ENCODE results near the gene MMEL1.
A peak's percentile ranks its signal among the peaks of the same experiment; 100 is the strongest.

MMEL1 gene

GRCh38 chr1:2561898-2562895 lies 70.6 kb downstream of the MMEL1 start:
- H4K8ac ChIP-seq (ENCODE audit: low read length) = no peak overlapping the region
- H3K4ac ChIP-seq (ENCODE audit: low read depth in 1 of 2, low read length in 2 of 2) = no peak overlapping the region
- H3K79me1 ChIP-seq (replicated peaks; ENCODE audit: low read length, poor library complexity, severe bottlenecking) = peaks cover 10% of the 10 kb centered on the region
- no peak for DNase-seq
- H2BK15ac ChIP-seq (ENCODE audit: low read depth, poor library complexity, severe bottlenecking) = no peak overlapping the region
- peaks cover 17% of the 10 kb centered on the region for H3K4me1 ChIP-seq (ENCODE audit: control insufficient read depth, insufficient read depth, low read depth, low read length)
- no peak overlapping the region for H3K23ac ChIP-seq (ENCODE audit: low read length in 2 of 2)
- no peak overlapping the region for H2BK12ac ChIP-seq (ENCODE audit: low read length in 2 of 2)
- H2AK5ac ChIP-seq (ENCODE audit: low read length, severe bottlenecking) = no peak overlapping the region
- H2BK120ac ChIP-seq (ENCODE audit: low read depth, low read length) = no peak overlapping the region
- peaks cover 42 to 52% of the 10 kb centered on the region in 2 experiments for H3K36me3 ChIP-seq (ENCODE audit: control insufficient read depth in 1 of 2, insufficient read depth in 2 of 2, low read depth in 1 of 2, low read length in 2 of 2)
- no peaks in the 10 kb centered on the region for H3K9me3 ChIP-seq (ENCODE audit: control insufficient read depth, low read length)
- H3K4me3 ChIP-seq (ENCODE audit: insufficient read depth in 1 of 2, low read depth in 1 of 2, low read length in 2 of 2) = no peak overlapping the region
- H4K91ac ChIP-seq (ENCODE audit: low read length) = no peak overlapping the region
- peaks cover 0 to 17% of the 10 kb centered on the region in 2 experiments for H3K27me3 ChIP-seq (ENCODE audit: control insufficient read depth in 1 of 2, insufficient read depth in 1 of 2, low read length in 2 of 2)
- 84% methylated on average over 20 of the region's 24 CpGs for WGBS
- H3K4me2 ChIP-seq (ENCODE audit: low read length, poor library complexity, severe bottlenecking) = no peak overlapping the region
- H3K27ac ChIP-seq (ENCODE audit: low read length, poor library complexity, severe bottlenecking) = no peak overlapping the region
- no peak overlapping the region for H3K9ac ChIP-seq (ENCODE audit: low read length)
- no peak overlapping the region for H2AFZ ChIP-seq (ENCODE audit: low read depth, low read length)
- H2BK5ac ChIP-seq (ENCODE audit: low read depth, low read length, poor library complexity, severe bottlenecking) = no peak overlapping the region
- no peak overlapping the region for H3K18ac ChIP-seq (ENCODE audit: low read depth in 1 of 2, low read length in 2 of 2)
- H3K14ac ChIP-seq (ENCODE audit: low read length in 2 of 2) = no peak overlapping the region

- Histone ChIP-seq H3K23ac (ENCODE audit: low read length in 2 of 2) (no peak overlapping the region), H4K91ac (ENCODE audit: low read length) (no peak overlapping the region), H3K14ac (ENCODE audit: low read length in 2 of 2) (no peak overlapping the region), H2BK12ac (ENCODE audit: low read length in 2 of 2) (no peak overlapping the region), H2BK5ac (ENCODE audit: low read depth, low read length, poor library complexity, severe bottlenecking) (no peak overlapping the region), H2AK5ac (ENCODE audit: low read length, severe bottlenecking) (no peak overlapping the region), H3K9ac (ENCODE audit: low read length) (no peak overlapping the region), H3K18ac (ENCODE audit: low read depth in 1 of 2, low read length in 2 of 2) (no peak overlapping the region), H2BK15ac (ENCODE audit: low read depth, poor library complexity, severe bottlenecking) (no peak overlapping the region), H4K8ac (ENCODE audit: low read length) (no peak overlapping the region), H3K27me3 (ENCODE audit: control insufficient read depth in 1 of 2, insufficient read depth in 1 of 2, low read length in 2 of 2) (peaks cover 0 to 13% of the 10 kb centered on the region in 2 experiments), H3K27ac (ENCODE audit: low read length, poor library complexity, severe bottlenecking) (no peak overlapping the region), H3K4ac (ENCODE audit: low read depth in 1 of 2, low read length in 2 of 2) (no peak overlapping the region), H3K9me3 (ENCODE audit: control insufficient read depth, low read length) (no peaks in the 10 kb centered on the region), H3K4me1 (ENCODE audit: control insufficient read depth, insufficient read depth, low read depth, low read length) (peaks cover 23% of the 10 kb centered on the region), H3K4me2 (ENCODE audit: low read length, poor library complexity, severe bottlenecking) (no peak overlapping the region), H3K79me1 (replicated peaks; ENCODE audit: low read length, poor library complexity, severe bottlenecking) (peaks cover 14% of the 10 kb centered on the region), H2BK120ac (ENCODE audit: low read depth, low read length) (no peak overlapping the region), H3K36me3 (ENCODE audit: control insufficient read depth in 1 of 2, insufficient read depth in 2 of 2, low read depth in 1 of 2, low read length in 2 of 2) (peaks cover 42 to 52% of the 10 kb centered on the region in 2 experiments), H2AFZ (ENCODE audit: low read depth, low read length) (no peak overlapping the region), H3K4me3 (ENCODE audit: insufficient read depth in 1 of 2, low read depth in 1 of 2, low read length in 2 of 2) (no peak overlapping the region)
- 83% methylated on average over 11 of the region's 11 CpGs for WGBS
- no peak for DNase-seq
Measured at GRCh38 chr1:2561446-2561845, 71.4 kb downstream of the MMEL1 start.

- Histone ChIP-seq H3K9ac (ENCODE audit: low read length) (no peak overlapping the region), H4K91ac (ENCODE audit: low read length) (no peak overlapping the region), H2BK5ac (ENCODE audit: low read depth, low read length, poor library complexity, severe bottlenecking) (no peak overlapping the region), H3K79me1 (replicated peaks; ENCODE audit: low read length, poor library complexity, severe bottlenecking) (peaks cover 14% of the 10 kb centered on the region), H2AFZ (ENCODE audit: low read depth, low read length) (no peak overlapping the region), H3K36me3 (ENCODE audit: control insufficient read depth in 1 of 2, insufficient read depth in 2 of 2, low read depth in 1 of 2, low read length in 2 of 2) (peaks cover 42 to 52% of the 10 kb centered on the region in 2 experiments), H3K14ac (ENCODE audit: low read length in 2 of 2) (no peak overlapping the region), H2BK12ac (ENCODE audit: low read length in 2 of 2) (no peak overlapping the region), H3K4me2 (ENCODE audit: low read length, poor library complexity, severe bottlenecking) (no peak overlapping the region), H3K18ac (ENCODE audit: low read depth in 1 of 2, low read length in 2 of 2) (no peak overlapping the region), H2BK15ac (ENCODE audit: low read depth, poor library complexity, severe bottlenecking) (peak overlapping the region; percentile 31), H3K4ac (ENCODE audit: low read depth in 1 of 2, low read length in 2 of 2) (no peak overlapping the region), H4K8ac (ENCODE audit: low read length) (no peak overlapping the region), H2BK120ac (ENCODE audit: low read depth, low read length) (no peak overlapping the region), H2AK5ac (ENCODE audit: low read length, severe bottlenecking) (no peak overlapping the region), H3K9me3 (ENCODE audit: control insufficient read depth, low read length) (no peaks in the 10 kb centered on the region), H3K27ac (ENCODE audit: low read length, poor library complexity, severe bottlenecking) (no peak overlapping the region), H3K4me3 (ENCODE audit: insufficient read depth in 1 of 2, low read depth in 1 of 2, low read length in 2 of 2) (no peak overlapping the region), H3K4me1 (ENCODE audit: control insufficient read depth, insufficient read depth, low read depth, low read length) (peaks cover 27% of the 10 kb centered on the region), H3K27me3 (ENCODE audit: control insufficient read depth in 1 of 2, insufficient read depth in 1 of 2, low read length in 2 of 2) (peaks cover 0 to 4% of the 10 kb centered on the region in 2 experiments), H3K23ac (ENCODE audit: low read length in 2 of 2) (no peak overlapping the region)
- 79% methylated on average over 15 of the region's 15 CpGs for WGBS
- no peak for DNase-seq
Measured at GRCh38 chr1:2560299-2561073, 72.3 kb downstream of the MMEL1 start.
